ENCODE measurements around the gene ERCC3.

- TF ChIP-seq ZNF687 (CRISPR knock-in tag; IDR thresholded peaks at IDR 0.05): no peak
- TF ChIP-seq RAD51 (IDR thresholded peaks at IDR 0.05; ENCODE audit: borderline replicate concordance): no peak
- TF ChIP-seq CTCF (CRISPR knock-in tag; IDR thresholded peaks at IDR 0.05): no peak
- TF ChIP-seq ZNF407 (CRISPR knock-in tag; IDR thresholded peaks at IDR 0.05; ENCODE audit: not compliant biosample characterization): no peak
- no peak for TF ChIP-seq NPAS2 (CRISPR knock-in tag; IDR thresholded peaks at IDR 0.05; ENCODE audit: borderline replicate concordance)
- TF ChIP-seq MTA3 (CRISPR knock-in tag; IDR thresholded peaks at IDR 0.05): no peak
- no peak for TF ChIP-seq FOXA1 (IDR thresholded peaks at IDR 0.05)
- TF ChIP-seq FOXA1 (CRISPR knock-in tag; IDR thresholded peaks at IDR 0.05): no peak
These were observed 20.4 kb upstream of the ERCC3 start for GRCh38 chr2:127314193-127314988.
